Stimulated activated CD8-positive, alpha-beta memory T cell treated with anti-CD3 and anti-CD28 coated beads, Interleukin-15, amount 100 ng/mL, for 24 hours (primary cell): ENCODE data around the gene LIN7C.

Source experiments
- DNase-seq: peaks from one replicate; pipeline ENCODE4 v3.0.0-alpha.2; 2020; ENCODE audit warnings: low read depth

LIN7C gene

DNA sequence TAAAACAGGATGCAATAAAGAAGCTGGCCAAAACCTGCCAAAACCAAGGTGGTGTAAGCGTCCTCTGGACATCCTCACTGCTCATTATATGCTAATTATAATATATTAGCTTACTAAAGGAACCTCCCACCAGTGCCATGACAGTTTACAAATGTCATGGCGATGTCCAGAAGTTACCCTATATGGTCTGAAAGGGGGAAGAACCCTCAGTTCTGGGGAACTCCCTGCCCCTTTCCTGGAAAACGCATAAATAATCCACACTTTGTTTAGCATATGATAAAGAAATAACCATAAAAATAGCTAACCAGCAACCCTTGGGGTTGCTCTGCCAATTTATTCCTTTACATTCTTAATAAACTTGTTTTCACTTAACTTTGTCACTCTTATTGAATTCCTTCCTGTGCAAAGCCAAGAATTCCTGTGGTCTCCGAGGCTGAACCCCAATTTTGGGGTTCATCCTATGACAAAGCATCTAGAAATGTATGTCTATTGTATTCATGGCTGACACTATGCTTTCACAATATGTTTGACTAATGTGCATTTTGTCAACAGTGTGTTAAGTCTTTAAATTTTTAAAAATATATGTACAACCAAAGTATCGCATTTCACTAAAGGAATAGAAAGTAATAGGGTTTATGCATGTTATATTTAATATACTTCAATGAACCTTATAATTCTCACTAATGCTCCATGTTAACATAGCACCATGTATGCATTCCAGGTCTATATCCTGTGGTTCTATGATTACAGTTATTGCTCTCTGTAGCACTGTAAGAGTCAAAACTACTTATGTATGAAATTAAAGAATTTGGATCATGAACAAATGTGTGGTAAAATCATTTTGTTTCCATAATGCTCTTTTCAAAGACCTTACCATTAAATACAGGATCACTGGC is 59.0 kb downstream of the LIN7C start:
- DNase-seq: no peak

DNA sequence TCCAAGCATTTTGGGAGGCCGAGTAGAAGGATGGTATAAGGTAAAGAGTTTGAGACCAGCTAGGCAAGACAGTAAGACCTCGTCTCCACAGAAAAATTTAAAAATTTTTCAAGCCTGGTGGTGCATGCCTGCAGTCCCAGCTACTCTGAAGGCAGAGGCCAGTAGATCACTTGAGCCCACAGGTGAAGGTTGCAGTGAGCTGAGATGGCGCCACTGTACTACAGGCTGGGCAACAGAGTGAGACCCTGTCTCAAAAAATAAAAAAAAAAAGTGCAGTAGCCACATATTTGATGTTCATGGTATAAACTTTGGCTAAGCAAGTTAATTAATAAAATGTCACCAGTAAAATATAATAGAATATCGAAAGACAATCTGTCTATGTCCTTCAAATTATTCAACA is 60.9 kb downstream of the LIN7C start:
- no peak for DNase-seq

DNA sequence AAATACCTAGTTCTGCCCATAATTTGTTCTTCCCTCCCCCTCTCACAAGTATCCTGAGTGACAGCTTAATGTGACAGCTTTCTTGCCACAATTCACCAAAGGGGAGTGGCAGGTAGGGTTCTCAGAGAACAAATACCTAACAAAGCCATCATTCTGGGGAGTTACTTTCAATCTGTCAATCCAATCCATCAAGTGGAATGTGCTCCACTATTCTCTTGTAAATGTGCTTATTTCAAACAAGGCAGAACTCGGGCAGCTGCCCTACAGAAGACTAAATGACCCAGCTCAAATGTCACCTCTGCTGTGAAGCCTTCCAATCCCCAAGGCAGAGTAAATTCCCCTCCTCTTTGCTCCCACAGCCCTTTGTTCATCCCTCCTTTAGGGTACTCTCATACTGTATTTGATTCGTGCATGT is 61.8 kb downstream of the LIN7C start:
- DNase-seq: no peak
